HG03575 (cell line): ENCODE results near the gene GIMAP5.
"Not testable (repeated sequence)": the region's sequence is repeated elsewhere in the genome, so short reads cannot be mapped to it uniquely, and the experiment has no call there.

ENCODE experiments used
- ATAC-seq: cut with Tn5 transposase; IDR thresholded peaks from one replicate; pipeline ENCODE4 v1.9.1; 2021; ENCODE audit not compliant: unreplicated experiment, insufficient number of reproducible peaks, low FRiP score; ENCODE audit errors: extremely low read depth

The GIMAP5 gene

DNA sequence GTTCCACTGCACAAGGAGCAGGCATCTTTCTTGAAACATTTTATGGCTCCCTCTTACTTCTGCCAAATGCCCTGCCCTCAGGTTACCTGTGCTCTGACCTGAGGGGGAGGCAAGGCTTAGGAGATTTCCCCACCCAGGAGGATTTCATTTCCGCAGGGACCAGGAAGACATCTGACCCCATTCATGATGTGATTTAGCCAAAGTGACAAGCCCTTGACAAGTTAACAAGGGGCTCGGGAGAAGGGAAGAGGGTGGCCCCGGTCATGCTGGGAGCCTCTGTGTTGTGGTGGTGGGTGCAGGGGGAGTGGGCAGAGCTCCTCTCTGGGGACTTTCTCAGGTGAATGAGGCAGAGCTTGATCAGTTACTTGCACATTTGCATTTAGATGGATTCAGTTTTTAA lies 18.9 kb downstream of the GIMAP5 start:
- no peak for ATAC-seq

DNA sequence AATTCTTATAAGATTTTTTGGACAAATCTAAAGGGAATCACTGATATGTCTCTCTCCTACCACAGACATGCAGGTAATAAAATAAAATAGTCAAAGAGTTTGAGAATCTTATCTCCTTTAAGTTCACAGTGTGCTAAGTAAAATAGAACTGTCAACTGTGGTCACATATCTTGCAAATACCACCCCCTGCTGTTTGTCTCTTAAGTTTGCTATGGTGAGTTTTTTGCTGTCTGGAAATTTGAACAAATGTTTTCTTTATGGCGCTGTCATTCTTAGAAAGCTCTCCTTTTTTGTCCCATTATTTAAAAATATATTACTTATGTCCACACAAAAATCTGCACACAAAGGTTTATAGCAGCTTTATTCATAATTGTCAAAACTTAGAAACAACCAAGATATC lies 19.6 kb downstream of the GIMAP5 start:
- no peak for ATAC-seq

DNA sequence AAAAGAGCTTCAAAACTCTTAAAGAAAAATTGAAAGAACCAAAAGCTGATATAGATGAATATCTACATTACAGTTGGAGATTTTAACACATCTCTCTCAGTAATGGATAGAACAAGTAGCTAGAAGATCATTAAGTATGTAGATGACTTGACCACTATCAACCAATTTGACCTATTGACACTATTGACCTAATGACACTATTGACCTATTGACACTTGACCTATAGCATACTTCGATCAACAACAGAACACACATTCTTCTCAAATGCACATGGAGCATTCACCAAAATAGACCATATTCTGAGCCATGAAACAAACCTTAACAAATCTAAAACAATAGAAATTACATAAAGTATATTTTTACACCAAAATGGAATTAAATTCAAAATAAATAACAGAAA lies 22.3 kb downstream of the GIMAP5 start:
- ATAC-seq = no peak

DNA sequence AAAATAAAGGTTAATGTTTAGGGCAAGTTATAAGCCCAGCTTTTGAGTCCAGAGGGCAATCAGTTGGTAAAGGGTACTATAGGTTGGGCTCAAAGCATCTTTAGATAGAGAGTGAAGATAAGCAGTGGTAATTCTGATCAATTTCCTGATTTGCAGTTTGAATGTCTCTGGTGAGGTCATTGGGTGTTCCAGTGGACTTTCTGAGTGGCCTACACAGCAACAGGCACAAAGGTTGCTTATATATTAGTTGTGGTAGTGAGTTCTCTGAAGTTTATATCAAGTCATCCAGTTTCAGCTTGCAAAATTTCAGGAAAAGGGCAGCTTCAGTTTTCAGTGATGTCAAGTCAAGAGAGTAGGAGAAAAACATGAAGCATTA lies 29.1 kb downstream of the GIMAP5 start:
- ATAC-seq = no peak

DNA sequence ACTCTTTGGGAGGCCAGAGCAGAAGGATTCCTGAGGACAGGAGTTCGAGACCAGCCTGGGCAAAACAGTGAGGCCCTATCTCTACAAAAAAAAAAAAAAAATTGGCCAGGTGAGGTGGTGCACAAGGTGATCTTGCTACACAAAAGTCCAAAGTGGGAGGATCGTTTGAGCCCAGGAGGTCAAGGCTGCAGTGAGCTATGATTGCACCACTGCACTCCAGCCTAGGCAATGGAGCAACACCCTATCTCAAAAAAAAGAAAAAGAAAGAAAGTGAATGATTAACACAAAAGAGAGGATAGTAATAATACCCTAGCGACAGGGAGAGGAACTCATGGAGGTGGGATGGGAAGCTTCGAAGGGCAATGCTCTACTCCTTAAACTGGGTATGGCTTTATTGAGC lies 32.5 kb downstream of the GIMAP5 start:
- no peak for ATAC-seq

DNA sequence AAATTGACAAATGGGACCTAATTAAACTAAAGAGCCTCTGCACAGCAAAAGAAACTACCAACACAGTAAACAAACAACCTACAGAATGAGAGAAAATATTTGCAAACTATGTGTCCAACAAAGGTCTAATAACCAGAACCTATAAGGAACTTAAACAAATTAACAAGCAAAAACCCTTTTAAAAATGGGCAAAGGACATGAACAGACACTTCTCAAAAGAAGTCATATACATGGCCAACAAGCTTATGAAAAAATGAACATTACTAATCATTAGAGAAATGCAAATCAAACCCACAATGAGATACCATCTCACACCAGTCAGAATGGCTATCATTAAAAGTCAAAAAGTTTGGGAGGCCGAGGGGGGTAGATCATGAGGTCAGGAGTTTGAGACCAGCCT lies 36.9 kb downstream of the GIMAP5 start:
- ATAC-seq = not testable (repeated sequence)

DNA sequence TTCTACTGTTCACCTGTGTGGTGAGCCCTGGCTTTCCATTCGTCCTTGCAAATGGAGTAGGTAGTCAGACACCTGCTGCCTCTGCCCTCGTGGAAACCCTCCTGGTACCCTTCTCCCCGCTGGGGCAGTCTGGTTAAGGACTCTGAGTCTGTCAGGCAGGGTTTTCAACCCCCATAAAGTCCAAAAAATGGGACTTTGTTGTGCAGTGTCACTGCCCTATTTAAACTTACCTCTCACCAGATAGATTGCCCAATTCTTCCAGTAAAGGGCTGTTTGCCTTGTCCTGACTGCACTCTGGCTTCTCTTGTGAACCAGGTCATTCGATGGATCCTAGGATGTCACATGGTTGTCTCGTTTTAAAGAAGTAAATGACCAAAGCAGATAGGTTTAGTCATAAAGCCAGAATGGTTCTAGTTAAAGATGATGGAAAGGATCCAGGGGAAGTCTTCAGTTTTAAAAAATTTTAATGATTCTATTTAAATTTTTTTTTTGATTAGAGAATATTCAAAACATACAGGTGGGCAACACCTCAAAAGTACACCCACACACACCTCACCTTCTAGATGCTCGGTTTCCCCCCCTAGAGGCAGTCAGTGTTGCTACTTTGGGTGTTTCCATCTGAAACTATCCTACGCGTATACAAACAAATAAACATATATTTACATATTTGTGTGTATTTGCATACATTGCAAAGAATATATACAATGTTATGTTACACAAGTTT lies 41.0 kb downstream of the GIMAP5 start:
- ATAC-seq = no peak

DNA sequence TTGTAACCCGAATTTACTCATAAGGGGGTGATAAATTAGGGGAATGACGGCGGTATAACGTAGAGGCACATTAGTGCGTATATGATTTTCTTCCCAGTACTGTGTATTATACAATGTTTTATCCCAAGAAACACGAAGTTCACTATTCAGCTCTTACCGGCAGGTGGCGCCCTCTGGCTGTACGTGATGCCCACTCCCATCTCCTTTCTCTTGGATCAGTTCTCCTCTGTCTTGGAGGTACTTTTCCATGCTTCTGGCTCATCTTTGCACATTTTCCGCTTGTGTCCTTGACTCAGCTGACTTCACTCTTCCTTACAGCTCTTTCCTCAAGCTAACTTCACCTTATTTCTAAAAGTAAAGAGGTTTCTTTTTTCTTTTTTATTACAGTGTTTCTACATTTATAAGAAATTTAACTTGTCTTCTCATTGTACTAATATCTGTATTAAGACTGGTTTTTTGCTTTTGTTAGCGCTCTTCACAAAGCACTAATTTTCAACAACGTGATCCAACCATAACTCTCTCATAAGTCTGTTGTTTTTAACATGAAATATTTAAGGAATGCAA lies 41.6 kb downstream of the GIMAP5 start:
- ATAC-seq = no peak

DNA sequence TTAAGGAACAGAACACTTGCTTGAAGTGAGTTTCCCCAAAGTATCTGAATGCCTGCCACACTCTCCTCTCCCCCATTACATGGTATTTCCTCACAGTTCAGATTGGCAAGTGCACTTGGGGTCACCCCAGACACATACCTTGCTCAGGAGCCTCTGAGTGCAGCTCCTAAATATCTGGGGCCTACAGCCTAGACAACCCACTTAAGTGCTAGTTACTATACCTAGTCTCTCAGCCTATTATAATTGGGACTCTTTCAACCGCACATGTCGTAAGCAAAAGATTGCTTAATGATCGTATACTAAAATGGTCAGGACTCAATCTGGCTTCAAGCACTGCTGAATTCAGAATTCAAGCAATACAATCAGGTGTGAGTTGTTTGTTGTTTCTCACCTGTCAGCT lies 43.1 kb downstream of the GIMAP5 start:
- no peak for ATAC-seq

DNA sequence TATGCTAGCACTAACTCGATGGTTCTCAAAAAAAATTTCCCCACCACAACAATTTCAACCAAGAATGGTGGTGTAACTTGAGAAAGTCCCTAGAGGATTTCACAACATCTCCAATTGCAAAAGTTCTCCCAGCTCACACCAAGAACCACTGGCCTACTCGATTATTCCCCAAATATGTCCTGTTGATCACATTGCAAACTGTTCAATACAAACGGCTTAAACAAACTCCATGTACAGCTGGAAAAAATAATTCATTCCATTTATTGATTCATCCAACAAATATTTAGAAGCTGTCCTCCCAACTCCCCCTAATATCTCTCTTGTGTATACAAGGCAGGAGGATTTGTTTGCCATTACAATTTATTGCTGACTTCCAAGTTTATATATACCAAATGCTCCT lies 43.9 kb downstream of the GIMAP5 start:
- ATAC-seq = no peak

DNA sequence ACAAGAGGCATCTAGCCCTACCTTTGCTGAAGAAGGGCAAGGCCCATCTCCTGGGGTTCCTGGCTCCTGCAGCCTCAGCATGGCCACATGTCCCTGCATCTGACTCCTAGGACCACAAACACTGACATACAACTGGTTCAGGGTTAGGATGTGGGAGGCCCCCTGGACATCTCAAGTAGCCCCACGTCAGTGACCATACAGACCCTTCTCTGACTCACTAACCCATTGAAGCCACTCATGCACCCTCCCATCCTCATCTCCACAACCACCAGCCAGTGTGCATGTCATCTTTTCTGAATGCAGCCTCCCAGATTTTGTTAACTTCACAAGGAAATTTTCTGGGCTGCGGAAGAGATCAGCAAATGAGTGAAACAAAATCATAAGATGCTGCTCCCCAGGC lies 44.7 kb downstream of the GIMAP5 start:
- no peak for ATAC-seq

DNA sequence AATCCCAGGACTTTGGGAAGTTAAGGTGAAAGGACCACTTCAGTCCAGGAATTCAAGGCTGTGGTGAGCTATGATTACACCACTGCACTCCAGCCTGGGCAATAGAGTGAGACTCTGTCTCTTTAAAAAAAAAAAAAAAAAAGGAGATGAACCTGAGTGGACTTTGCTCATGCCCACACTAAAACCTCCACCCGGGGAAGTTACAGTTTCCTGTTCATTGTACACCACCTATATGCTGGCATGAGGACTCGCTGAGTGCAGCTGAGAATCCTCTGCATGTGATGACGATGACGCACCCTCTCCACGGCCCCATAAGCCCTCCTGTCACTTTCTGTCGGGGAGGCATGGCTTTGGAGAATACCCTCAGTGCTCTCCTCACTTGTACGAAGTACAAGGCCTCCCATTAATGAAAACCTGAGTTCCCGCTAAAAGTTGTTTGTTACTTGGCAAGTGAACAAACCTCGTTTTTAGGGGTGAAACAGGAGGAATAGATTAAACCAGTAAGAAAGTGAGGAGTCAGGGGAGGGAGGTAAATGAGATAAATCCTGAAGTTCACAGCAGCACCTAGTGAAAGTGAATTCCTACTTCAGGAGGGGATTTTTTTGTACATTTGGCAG lies 47.0 kb downstream of the GIMAP5 start:
- ATAC-seq = no peak

DNA sequence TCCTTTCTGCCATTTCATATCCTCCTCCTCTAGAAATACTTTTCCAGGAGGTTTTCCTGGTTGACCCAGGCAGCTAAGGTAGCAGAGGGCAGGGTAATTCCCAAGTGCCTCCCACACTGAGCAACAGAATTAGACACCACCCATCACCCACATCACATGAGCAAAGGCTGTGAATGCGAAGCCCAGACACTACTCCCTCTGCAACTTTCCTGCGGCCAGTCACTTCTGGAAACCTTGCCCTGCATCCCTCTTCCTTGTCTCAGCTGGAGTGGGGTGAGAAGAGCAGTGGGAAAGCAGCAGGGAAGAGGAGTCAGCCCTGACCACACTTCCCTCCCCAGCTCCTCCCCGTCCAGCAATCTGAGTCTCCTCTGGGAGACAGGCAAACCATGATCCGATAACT lies 47.7 kb downstream of the GIMAP5 start:
- ATAC-seq = no peak

DNA sequence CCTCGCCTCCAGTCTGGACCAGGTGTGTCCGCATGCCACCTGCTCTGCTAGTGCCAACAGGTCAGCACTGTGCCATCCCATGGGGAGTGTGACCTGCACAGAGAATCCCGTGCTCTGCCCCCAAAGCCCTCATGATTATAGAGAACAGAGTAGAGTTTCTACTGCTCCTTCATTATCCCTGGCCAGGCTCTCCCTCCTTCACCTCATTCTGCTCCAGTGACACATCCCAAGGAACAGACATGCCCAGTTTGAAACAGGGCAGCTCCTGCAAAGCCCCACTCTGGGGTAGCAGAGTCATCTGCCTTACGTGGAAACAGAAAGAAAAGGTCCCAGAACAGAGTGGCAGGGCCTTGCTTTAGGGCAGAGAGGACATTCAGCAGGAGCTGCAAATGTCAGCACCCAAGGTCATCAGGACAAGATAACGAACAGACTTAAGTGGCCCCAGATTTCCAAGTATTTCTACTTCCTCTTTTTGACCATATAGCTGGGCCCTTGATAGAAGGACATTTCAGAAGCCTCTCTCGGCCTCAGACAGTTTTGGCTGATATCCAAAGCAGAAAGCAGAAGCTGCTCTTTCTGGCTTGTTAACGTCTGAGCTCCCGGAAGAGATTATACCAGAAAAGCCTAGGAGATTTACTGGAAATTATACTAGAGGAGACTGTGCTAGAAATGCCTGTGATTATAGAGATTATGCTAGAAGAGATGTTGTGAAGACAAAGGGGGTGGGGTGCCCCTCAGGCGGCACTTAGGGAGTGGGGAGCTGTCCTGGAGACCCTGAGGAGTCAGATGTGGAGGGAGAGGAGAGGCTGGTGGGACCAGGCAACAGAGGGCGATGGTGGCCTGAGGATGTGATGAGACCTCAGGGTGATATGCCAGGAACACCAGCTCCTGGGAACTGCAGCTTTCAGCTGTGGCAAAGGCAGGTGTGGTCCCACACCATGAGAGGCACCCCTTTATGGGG lies 50.4 kb downstream of the GIMAP5 start:
- no peak for ATAC-seq

DNA sequence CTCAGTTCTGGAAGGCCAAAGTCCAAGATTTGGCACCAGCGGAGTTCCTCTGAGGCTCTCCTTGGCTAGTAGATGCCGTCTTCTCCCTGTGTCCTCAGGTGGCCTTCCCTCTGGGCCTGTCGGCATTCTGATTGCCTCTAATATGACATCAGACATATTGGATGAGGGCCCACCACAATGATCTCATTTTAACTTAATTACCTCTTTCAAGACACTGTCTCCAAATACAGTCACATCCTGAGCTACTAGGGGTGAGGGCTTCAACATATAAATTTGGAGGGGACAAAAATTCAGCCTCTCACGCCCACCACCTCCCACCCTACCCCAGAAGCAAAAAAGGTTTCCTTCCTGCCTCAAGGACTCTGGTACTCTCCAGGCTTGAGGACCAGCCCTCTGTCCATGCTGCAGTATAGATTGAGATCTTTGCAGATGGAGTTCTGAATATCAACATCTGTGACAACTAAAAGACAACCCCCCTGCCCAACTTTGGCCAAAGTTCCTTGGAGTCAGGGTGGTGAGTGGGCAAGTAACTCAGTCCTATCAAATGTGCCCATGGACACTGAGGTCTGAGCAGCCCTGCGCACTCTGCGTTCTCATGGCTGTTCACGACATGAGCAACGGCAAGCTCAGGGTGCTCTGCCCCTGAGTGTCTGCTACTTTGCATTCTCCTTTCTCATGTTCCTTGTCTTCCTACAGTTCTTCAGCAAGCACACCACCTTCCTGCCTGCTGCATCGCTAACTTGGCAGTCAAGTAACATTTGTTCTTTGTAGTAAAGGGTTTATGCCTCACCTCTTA lies 51.5 kb downstream of the GIMAP5 start:
- ATAC-seq = no peak

DNA sequence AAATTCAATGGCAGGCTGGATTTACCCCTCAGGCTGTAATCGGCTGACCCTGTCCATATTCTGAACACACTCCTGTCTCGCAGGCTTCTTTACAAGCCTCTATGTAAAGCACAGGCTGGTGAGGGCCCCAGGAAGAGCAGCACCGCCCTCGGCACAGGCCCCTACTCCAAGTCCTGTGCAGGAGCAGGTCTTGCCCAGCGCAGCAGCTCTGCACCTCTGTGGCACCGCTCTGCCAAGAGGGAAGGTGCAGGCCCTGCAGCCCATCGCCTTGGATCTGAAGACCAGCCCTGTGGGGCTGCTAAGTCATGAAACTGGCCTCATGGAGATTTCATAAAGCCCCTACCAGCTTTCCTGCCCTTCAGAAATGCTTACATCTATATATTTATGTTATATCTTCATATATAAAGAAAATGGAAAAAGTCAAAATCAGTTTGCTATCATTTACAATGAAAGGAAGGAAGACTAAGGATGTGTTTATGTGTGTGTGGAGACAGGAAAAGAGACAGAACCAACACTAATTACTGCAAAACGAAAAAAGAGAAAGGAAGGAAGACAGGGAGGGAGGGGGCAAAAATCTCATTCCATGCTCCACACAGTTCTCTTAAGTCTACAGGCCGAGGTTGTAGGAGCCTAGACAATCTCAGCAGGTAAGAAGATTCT lies 53.3 kb downstream of the GIMAP5 start:
- ATAC-seq = no peak

DNA sequence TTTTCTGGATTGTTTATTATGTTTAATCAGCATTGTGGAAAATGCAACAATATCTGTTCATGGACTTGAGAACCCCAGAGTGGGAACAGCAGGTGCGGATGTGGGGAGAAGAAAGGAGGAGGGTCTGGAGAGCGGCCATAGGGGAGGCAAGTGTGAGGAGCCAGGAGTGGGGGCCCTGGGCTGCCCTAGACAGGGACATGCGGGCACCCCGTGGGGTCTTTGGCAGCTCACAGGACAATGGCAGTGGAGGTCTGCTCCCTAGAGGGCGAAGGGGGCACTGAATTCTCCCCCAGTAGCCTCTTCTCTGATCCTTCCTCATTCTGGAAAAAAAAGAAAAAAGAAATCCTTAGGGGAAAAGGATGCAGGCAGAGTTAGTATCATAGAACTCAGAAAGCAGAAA lies 54.1 kb downstream of the GIMAP5 start:
- no peak for ATAC-seq

DNA sequence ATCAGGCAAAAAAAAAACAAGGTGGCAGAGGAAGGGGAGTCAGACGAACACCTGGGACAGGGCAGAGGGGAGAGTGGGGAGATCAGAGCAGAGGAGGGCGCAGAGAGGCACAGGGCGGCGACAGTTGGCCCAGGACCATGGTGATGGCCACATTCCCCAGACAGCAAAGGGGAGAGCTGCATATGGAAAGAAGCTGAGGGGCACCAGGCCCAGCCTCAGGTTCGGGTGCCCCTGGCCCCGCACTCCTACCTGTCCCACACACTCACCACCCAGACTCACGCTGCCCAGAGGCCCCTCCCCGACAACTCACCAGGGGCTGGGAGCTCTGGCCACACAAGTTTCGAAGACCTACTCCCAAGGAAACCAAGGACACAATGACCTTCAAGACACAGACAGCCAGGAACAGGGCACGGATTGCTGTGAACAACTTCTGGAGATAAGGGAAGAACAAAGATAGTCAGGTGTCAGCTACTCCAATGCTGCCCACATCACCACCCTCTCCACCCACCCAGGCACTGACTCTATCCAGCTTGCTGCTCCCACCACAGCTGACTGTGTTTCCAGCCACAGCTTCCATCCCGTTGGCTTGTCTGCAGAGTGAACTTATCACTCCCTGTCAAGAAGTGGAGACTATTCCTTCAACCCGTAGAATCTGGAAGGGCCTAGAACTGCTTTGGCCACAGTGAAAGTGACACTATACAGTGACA lies 54.7 kb downstream of the GIMAP5 start:
- no peak for ATAC-seq
